Uterus (tissue), 2 donors: ENCODE measurements around the gene UBAC1.

ENCODE experiments used
- POLR2A ChIP-seq, 2 donors: fragments of 450-650 bp; IDR thresholded peaks; one replicate each; pipeline ENCODE4 v1.6.1; 2016; ENCODE audit warnings: antibody characterized with exemption in 2 of 2, mild to moderate bottlenecking in 1 of 2, moderate library complexity in 1 of 2
- TF ChIP-seq, protein P1 (sequence below), 4 experiments: fragments of 200-600 bp in 2 of 4; fragments of 450-650 bp in 2 of 4; sonication (generic) in 2 of 4; IDR thresholded peaks; one replicate each; pipeline ENCODE4 v1.5.1; 2016 to 2019; ENCODE audit warnings: antibody characterized with exemption in 4 of 4, mild to moderate bottlenecking in 2 of 4, moderate library complexity in 1 of 4

DNA sequence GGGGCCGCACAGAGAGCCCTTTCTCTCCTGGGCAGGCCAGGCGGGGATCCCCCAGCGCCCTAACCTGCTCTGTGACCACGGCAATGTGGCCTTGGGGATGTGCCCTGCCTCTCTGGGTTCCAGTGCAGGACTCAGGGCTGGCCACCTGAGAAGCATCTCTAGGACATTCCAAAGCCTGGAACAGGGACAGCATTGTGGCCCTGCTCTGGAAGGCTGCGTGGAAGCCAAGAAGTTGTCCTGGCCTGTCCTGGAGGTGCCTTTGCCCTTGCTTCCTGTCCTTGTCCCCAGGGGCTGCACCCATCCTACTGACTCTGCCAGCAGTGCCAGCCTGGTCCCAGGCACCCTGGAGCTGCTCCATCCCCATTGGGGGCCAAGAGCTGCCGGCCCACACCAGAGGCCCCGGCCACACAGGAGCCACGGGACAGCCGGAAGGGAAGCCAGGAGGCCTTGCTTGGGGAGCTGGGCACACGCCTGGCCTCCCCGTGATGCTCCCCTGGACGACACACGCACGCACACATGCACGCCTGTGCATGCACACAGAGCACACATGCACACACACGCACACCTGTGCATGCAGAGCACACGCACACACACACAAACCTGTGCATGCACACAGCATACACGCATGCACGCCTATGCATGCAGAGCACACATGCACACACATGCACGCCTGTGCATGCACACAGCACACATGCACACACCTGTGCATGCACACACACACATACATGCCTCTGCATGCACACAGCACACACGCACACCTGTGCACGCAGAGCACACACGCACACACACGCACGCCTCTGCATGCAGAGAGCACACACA lies 33.8 kb downstream of the UBAC1 start:
- TF ChIP-seq POLR2A (IDR thresholded peaks at IDR 0.05) = no peak
- TF ChIP-seq, protein P1, sequence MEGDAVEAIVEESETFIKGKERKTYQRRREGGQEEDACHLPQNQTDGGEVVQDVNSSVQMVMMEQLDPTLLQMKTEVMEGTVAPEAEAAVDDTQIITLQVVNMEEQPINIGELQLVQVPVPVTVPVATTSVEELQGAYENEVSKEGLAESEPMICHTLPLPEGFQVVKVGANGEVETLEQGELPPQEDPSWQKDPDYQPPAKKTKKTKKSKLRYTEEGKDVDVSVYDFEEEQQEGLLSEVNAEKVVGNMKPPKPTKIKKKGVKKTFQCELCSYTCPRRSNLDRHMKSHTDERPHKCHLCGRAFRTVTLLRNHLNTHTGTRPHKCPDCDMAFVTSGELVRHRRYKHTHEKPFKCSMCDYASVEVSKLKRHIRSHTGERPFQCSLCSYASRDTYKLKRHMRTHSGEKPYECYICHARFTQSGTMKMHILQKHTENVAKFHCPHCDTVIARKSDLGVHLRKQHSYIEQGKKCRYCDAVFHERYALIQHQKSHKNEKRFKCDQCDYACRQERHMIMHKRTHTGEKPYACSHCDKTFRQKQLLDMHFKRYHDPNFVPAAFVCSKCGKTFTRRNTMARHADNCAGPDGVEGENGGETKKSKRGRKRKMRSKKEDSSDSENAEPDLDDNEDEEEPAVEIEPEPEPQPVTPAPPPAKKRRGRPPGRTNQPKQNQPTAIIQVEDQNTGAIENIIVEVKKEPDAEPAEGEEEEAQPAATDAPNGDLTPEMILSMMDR (IDR thresholded peaks at IDR 0.05) = no peak
